SU-DHL-6 (cell line): Measurements from ENCODE around the gene PKD1L1.

Experiments used
- H2AFZ ChIP-seq: fragments of 200-600 bp; sonication (generic); 2 replicates; pipeline ENCODE4 v1.6.1; 2014; ENCODE audit warnings: low read depth, mild to moderate bottlenecking, moderate library complexity, mixed read lengths, antibody characterized with exemption, low read length; ENCODE audit not compliant: severe bottlenecking
- H3F3A ChIP-seq: fragments of 200-600 bp; shearing (Covaris generic); 2 replicates; pipeline ENCODE4 v1.6.0; 2016; ENCODE audit warnings: antibody characterized with exemption, mild to moderate bottlenecking; ENCODE audit not compliant: insufficient read depth
- H3K27ac ChIP-seq: fragments of 200-600 bp; sonication (generic); 2 replicates; pipeline ENCODE4 v1.5.1; 2016; ENCODE audit warnings: low read depth, mild to moderate bottlenecking, low read length, moderate library complexity, mixed read lengths
- H3K27me3 ChIP-seq: fragments of 200-600 bp; sonication (generic), shearing (Covaris generic); 2 replicates; pipeline ENCODE4 v1.6.0; 2014; ENCODE audit warnings: mild to moderate bottlenecking, low read length
- H3K36me3 ChIP-seq: fragments of 200-600 bp; sonication (generic); 2 replicates; pipeline ENCODE4 v1.6.1; 2014; ENCODE audit warnings: mild to moderate bottlenecking, low read length, mixed read lengths
- H3K4me2 ChIP-seq: fragments of 300-600, 200-600 bp; shearing (Covaris generic), sonication (generic); 2 replicates; pipeline ENCODE4 v1.6.0; 2014; ENCODE audit warnings: low read length, low read depth, mild to moderate bottlenecking; ENCODE audit not compliant: poor library complexity, severe bottlenecking
- H3K4me3 ChIP-seq: fragments of 200-600 bp; sonication (generic); 2 replicates; pipeline ENCODE4 v1.5.1; 2014; ENCODE audit warnings: antibody characterized with exemption, low read length, mild to moderate bottlenecking, mixed read lengths; ENCODE audit not compliant: insufficient read depth, poor library complexity, severe bottlenecking
- H3K79me2 ChIP-seq: fragments of 200-600 bp; sonication (generic); 2 replicates; pipeline ENCODE4 v1.6.1; 2014; ENCODE audit warnings: mild to moderate bottlenecking, low read length, moderate library complexity; ENCODE audit not compliant: insufficient read depth
- H3K9ac ChIP-seq: fragments of 200-600 bp; sonication (generic); 2 replicates; pipeline ENCODE4 v1.7.0; 2014; ENCODE audit warnings: mild to moderate bottlenecking, low read length
- H3K9me2 ChIP-seq: fragments of 200-600 bp; sonication (generic); replicated peaks from 2 replicates; pipeline ENCODE4 v1.6.1; 2014; ENCODE audit warnings: low read length; ENCODE audit not compliant: insufficient read depth
- H3K9me3 ChIP-seq: fragments of 200-600 bp; sonication (generic); 2 replicates; pipeline ENCODE4 v1.6.1; 2014; ENCODE audit warnings: low read length, mixed read lengths; ENCODE audit not compliant: insufficient read depth
- H4K20me1 ChIP-seq: fragments of 200-600 bp; sonication (generic); 2 replicates; pipeline ENCODE4 v1.6.1; 2014; ENCODE audit warnings: low read depth, mild to moderate bottlenecking, antibody characterized with exemption, low read length, moderate library complexity, mixed read lengths
- EZH2phosphoT487 ChIP-seq: fragments of 200-600 bp; sonication (generic), shearing (Covaris generic); conservative IDR thresholded peaks from 2 replicates; pipeline ENCODE4 v1.6.1; 2018; ENCODE audit warnings: mild to moderate bottlenecking, antibody characterized with exemption, low read length, moderate library complexity, mixed read lengths
- TF ChIP-seq, protein P1 (sequence below): fragments of 200-600 bp; sonication (generic); IDR thresholded peaks from one replicate; pipeline ENCODE4 v1.5.1; 2017; ENCODE audit warnings: antibody characterized with exemption, mild to moderate bottlenecking, low read length, moderate library complexity; ENCODE audit not compliant: insufficient read depth, poor library complexity, severe bottlenecking

Gene PKD1L1

DNA sequence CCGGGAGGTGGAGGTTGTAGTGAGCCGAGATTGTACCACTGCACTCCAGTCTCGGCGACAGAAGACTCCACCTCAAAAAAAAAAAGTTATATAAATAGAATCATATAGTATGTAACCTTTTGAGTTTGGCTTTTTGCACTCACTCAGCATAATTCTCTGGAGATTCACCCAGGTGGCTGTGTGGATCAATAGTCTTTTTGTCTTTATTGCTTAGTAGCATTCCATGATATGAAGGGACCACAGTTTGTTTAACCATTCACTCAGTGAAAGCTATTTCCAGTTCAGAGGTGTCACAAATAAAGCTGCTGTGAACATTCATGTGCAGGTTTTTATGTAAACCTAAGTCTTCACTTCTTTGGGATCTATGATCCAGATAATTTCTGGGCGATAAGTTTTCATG, 167.7 kb downstream of the PKD1L1 start:
- H3F3A ChIP-seq: no peaks in the 10 kb centered on the region

DNA sequence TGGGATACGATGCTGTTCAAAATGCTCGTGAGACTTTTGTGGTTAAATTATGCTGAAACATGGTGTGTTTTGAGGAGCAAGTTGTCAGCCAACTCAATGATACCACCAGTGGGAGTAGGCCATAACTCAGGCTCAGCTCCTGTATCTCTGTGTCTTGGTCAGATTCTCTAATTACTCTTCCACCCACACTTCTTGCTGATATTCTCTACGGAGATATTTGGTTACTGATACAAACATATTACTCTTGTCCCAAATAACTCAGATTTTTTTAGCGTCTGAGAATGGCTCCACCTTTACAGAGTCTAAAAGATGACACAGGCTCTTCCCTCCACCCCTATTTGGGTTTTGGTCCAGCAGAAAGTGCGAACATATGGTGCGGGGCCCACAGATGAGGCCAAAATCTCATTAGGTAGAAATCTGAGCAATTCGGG, 168.9 kb downstream of the PKD1L1 start:
- no peak overlapping the region for H3K27ac ChIP-seq
- H3K4me3 ChIP-seq: no peak overlapping the region
- H3K9me3 ChIP-seq: no peaks in the 10 kb centered on the region
- H4K20me1 ChIP-seq: no peaks in the 10 kb centered on the region
- no peaks in the 10 kb centered on the region for H3F3A ChIP-seq
- H3K36me3 ChIP-seq: no peaks in the 10 kb centered on the region
- no peaks in the 10 kb centered on the region for H3K9me2 ChIP-seq
- H3K9ac ChIP-seq: no peak overlapping the region
- H3K4me2 ChIP-seq: no peak overlapping the region
- H3K79me2 ChIP-seq: no peaks in the 10 kb centered on the region
- H2AFZ ChIP-seq: no peak overlapping the region
- no peak for TF ChIP-seq EZH2phosphoT487
- TF ChIP-seq, protein P1, sequence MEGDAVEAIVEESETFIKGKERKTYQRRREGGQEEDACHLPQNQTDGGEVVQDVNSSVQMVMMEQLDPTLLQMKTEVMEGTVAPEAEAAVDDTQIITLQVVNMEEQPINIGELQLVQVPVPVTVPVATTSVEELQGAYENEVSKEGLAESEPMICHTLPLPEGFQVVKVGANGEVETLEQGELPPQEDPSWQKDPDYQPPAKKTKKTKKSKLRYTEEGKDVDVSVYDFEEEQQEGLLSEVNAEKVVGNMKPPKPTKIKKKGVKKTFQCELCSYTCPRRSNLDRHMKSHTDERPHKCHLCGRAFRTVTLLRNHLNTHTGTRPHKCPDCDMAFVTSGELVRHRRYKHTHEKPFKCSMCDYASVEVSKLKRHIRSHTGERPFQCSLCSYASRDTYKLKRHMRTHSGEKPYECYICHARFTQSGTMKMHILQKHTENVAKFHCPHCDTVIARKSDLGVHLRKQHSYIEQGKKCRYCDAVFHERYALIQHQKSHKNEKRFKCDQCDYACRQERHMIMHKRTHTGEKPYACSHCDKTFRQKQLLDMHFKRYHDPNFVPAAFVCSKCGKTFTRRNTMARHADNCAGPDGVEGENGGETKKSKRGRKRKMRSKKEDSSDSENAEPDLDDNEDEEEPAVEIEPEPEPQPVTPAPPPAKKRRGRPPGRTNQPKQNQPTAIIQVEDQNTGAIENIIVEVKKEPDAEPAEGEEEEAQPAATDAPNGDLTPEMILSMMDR: no peak
- H3K27me3 ChIP-seq: no peaks in the 10 kb centered on the region

More for the DNA sequence above, 167.7 kb downstream of the PKD1L1 start:
- H3K4me3 ChIP-seq: no peak overlapping the region
- H3K9me2 ChIP-seq: no peaks in the 10 kb centered on the region
- H3K79me2 ChIP-seq: no peaks in the 10 kb centered on the region
- no peak overlapping the region for H3K4me2 ChIP-seq
- H3K9ac ChIP-seq: no peak overlapping the region
- no peaks in the 10 kb centered on the region for H3K9me3 ChIP-seq
- H2AFZ ChIP-seq: no peak overlapping the region
- H3K27me3 ChIP-seq: no peaks in the 10 kb centered on the region
- no peaks in the 10 kb centered on the region for H4K20me1 ChIP-seq
- no peak overlapping the region for H3K27ac ChIP-seq
- no peaks in the 10 kb centered on the region for H3K36me3 ChIP-seq
- TF ChIP-seq, protein P1: no peak
- TF ChIP-seq EZH2phosphoT487: no peak

DNA sequence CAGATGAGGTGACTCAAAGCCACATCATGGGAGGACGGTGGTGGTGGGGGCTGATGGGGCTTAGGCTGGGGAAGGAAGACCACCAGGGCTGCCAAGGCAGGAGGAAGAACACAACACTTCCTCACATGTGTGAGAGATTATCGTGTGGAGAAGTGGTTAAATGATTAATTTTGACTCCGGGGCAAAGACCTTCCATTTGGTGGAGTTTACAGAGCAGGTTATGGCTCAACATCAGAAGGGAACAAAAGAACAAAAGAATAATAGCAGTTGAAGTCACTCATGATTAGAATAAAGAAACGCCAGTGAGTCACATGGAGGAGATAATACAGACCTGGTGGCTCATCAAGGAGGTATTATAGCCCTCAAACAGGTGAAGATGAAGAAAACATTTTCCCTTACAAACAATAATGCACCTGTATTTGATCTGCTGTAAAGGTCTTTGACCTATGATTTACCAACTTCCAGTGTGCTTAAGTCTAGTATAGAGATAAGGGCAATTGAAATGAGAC, 170.1 kb downstream of the PKD1L1 start:
- Histone ChIP-seq H3K9me2 (no peaks in the 10 kb centered on the region), H3K79me2 (no peaks in the 10 kb centered on the region), H4K20me1 (no peaks in the 10 kb centered on the region), H3K4me3 (no peak overlapping the region), H3K36me3 (no peaks in the 10 kb centered on the region), H3K9ac (no peak overlapping the region), H2AFZ (no peak overlapping the region), H3K4me2 (no peak overlapping the region), H3F3A (no peaks in the 10 kb centered on the region), H3K27ac (no peak overlapping the region), H3K9me3 (no peaks in the 10 kb centered on the region), H3K27me3 (no peaks in the 10 kb centered on the region)
- TF ChIP-seq, protein P1: no peak
- TF ChIP-seq EZH2phosphoT487: no peak
